Smooth muscle cell (in vitro differentiated cells): ENCODE measurements around the gene USP16. TPM values are rescaled to one million over a fixed set of nuclear protein-coding genes. Genes with fewer than 3 reads are reported as not detected.

Experiments used
- DNase-seq: peaks from one replicate; lab custom pipeline; 2025; ENCODE audit not compliant: unreplicated experiment; lab: John Stamatoyannopoulos, UW
- H2AFZ ChIP-seq: fragments of 200-600 bp; sonication (generic); 2 replicates; pipeline ENCODE4 v1.6.0; 2016; ENCODE audit warnings: antibody characterized with exemption, low read depth, mild to moderate bottlenecking
- H3F3A ChIP-seq: fragments of 200-600 bp; sonication (generic); 2 replicates; pipeline ENCODE4 v1.6.0; 2017; ENCODE audit warnings: antibody characterized with exemption, low read depth
- H3K27ac ChIP-seq: fragments of 200-600 bp; sonication (generic); 2 replicates; pipeline ENCODE4 v1.5.1; 2016; ENCODE audit warnings: low read depth, mild to moderate bottlenecking
- H3K27me3 ChIP-seq: fragments of 200-600 bp; sonication (generic); 2 replicates; pipeline ENCODE4 v1.6.1; 2016; ENCODE audit warnings: low read depth, mild to moderate bottlenecking
- H3K36me3 ChIP-seq: fragments of 200-600 bp; sonication (generic); 2 replicates; pipeline ENCODE4 v1.5.1; 2016; ENCODE audit warnings: low read depth
- H3K4me1 ChIP-seq: fragments of 200-600 bp; sonication (generic); 2 replicates; pipeline ENCODE4 v1.5.1; 2016; ENCODE audit warnings: low read depth
- H3K4me2 ChIP-seq: fragments of 200-600 bp; sonication (generic); 2 replicates; pipeline ENCODE4 v1.6.0; 2016; ENCODE audit warnings: mild to moderate bottlenecking
- H3K4me3 ChIP-seq: fragments of 200-600 bp; sonication (generic); 2 replicates; pipeline ENCODE4 v1.5.1; 2016; ENCODE audit warnings: mild to moderate bottlenecking
- H3K79me2 ChIP-seq: fragments of 200-600 bp; sonication (generic); 2 replicates; pipeline ENCODE4 v1.6.0; 2016; ENCODE audit warnings: low read depth, mild to moderate bottlenecking
- H3K9ac ChIP-seq: fragments of 200-600 bp; sonication (generic); 2 replicates; pipeline ENCODE4 v1.6.0; 2016; ENCODE audit warnings: low read depth
- H3K9me3 ChIP-seq: fragments of 200-600 bp; sonication (generic); replicated peaks from 2 replicates; pipeline ENCODE4 v1.5.1; 2016; ENCODE audit warnings: low read depth
- H4K20me1 ChIP-seq: fragments of 200-600 bp; sonication (generic); 2 replicates; pipeline ENCODE4 v1.6.0; 2016; ENCODE audit warnings: low read depth
- CTCF ChIP-seq: fragments of 200-600 bp; sonication (generic); IDR thresholded peaks from 2 replicates; pipeline ENCODE4 v1.5.1; 2017; ENCODE audit warnings: borderline replicate concordance, mild to moderate bottlenecking, antibody characterized with exemption; ENCODE audit not compliant: insufficient read depth, poor library complexity, severe bottlenecking
- WGBS: methylation state at CpG from one replicate; pipeline ENCODE4 v1.1.7; 2016; ENCODE audit warnings: low lambda C conversion rate; 5-methylcytosine and 5-hydroxymethylcytosine counted together
- polyA plus RNA-seq: library from polyadenylated mRNA; unstranded; fragments of >200 nt; fragmentation: Nextera tagmentation; extraction: Ambion mirVana; gene quantifications from 2 replicates; pipeline ENCODE4 v1.2.1, GENCODE V29; 2016
- total RNA-seq: library from RNA; depleted of rRNA; stranded (reverse); fragments of >200 nt; gene quantifications from 2 replicates; pipeline ENCODE4 v1.2.3, GENCODE V29; 2014

The USP16 gene
- total and polyA plus RNA-seq, 2 experiments from 2014 or later, result 25.9 to 37.0 TPM

DNA sequence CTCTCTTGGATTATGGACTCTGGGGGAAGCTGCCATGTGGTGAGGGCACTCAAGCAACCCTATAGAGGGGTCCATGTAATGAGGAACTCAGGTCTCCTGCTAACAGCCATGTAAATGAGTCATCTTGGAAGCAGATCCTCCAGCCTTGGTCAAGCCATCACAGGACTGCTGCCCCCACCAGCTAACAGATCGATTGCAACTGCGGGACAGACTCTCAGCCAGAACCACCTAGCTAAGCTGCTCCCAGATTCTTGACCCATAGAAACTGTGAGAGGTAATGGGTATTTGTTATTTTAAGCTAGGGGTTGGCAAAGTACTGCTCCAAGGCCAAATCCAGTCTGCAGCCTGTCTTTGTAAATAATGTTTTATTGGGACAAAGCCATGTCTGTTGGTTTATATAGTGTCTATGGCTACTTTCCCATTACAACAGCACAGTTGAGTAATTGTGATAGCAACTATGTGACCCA lies 78.4 kb downstream of the USP16 start:
- Histone ChIP-seq H3K27ac (no peak overlapping the region), H3K9ac (no peak overlapping the region), H2AFZ (no peak overlapping the region), H3K36me3 (no peaks in the 10 kb centered on the region), H3F3A (peaks cover 5% of the 10 kb centered on the region), H3K27me3 (no peaks in the 10 kb centered on the region), H3K4me3 (no peak overlapping the region), H4K20me1 (no peaks in the 10 kb centered on the region), H3K79me2 (no peaks in the 10 kb centered on the region), H3K4me2 (no peak overlapping the region), H3K9me3 (no peaks in the 10 kb centered on the region), H3K4me1 (peaks cover 24% of the 10 kb centered on the region)
- TF ChIP-seq CTCF, result no peak
- no peak for DNase-seq
- WGBS, result 88% methylated on average over 2 of the region's 2 CpGs

Other genes with a start within 250 kb of the USP16 start
- gene LTN1, start 31.8 kb upstream of the USP16 start, total RNA-seq, result 44.4 and 50.2 TPM in 2 replicates
- gene LTN1, start 31.8 kb upstream of the USP16 start, polyA plus RNA-seq, result 10.2 and 11.2 TPM in 2 replicates
- gene RWDD2B, start 5.3 kb upstream of the USP16 start, total RNA-seq, result 6.1 and 11.8 TPM in 2 replicates
- 4.3 and 4.4 TPM in 2 replicates for gene RWDD2B, start 5.3 kb upstream of the USP16 start, polyA plus RNA-seq
- gene CCT8, start 49.0 kb downstream of the USP16 start, total RNA-seq, result 184 and 210 TPM in 2 replicates
- gene CCT8, start 49.0 kb downstream of the USP16 start, polyA plus RNA-seq, result 118 and 125 TPM in 2 replicates
- gene MAP3K7CL, start 106.0 kb downstream of the USP16 start, total RNA-seq, result 1.3 and 2.5 TPM in 2 replicates
- gene MAP3K7CL, start 106.0 kb downstream of the USP16 start, polyA plus RNA-seq, result 3.0 and 3.7 TPM in 2 replicates